ENCODE results near the gene KCNK13.

KCNK13 gene

GRCh38 chr14:90132821-90133570 is 71.2 kb downstream of the KCNK13 start:
- no peak for DNase-seq (ENCODE audit: low read depth)

- no peak for DNase-seq (ENCODE audit: low read depth)
Measured at GRCh38 chr14:90136904-90137303, 75.1 kb downstream of the KCNK13 start.

GRCh38 chr14:90137807-90138206 is 76.0 kb downstream of the KCNK13 start:
- DNase-seq (ENCODE audit: low read depth): no peak

GRCh38 chr14:90139199-90139598 is 77.4 kb downstream of the KCNK13 start:
- no peak for DNase-seq (ENCODE audit: low read depth)

GRCh38 chr14:90140298-90140955 is 78.6 kb downstream of the KCNK13 start:
- no peak for DNase-seq (ENCODE audit: low read depth)

- DNase-seq (ENCODE audit: low read depth): no peak
Measured at GRCh38 chr14:90140956-90141316, 79.1 kb downstream of the KCNK13 start.

- DNase-seq (ENCODE audit: low read depth): no peak
Measured at GRCh38 chr14:90153429-90153828, 91.6 kb downstream of the KCNK13 start.

GRCh38 chr14:90154110-90154509 is 92.3 kb downstream of the KCNK13 start:
- DNase-seq (ENCODE audit: low read depth): no peak

- DNase-seq (ENCODE audit: low read depth): no peak
Measured at GRCh38 chr14:90159146-90159545, 97.4 kb downstream of the KCNK13 start.

GRCh38 chr14:90159688-90160087 is 97.9 kb downstream of the KCNK13 start:
- no peak for DNase-seq (ENCODE audit: low read depth)

GRCh38 chr14:90161129-90161528 is 99.3 kb downstream of the KCNK13 start:
- no peak for DNase-seq (ENCODE audit: low read depth)

GRCh38 chr14:90168425-90169105 is 106.8 kb downstream of the KCNK13 start:
- DNase-seq (ENCODE audit: low read depth): peak; percentile 31

GRCh38 chr14:90175631-90176030 is 113.8 kb downstream of the KCNK13 start:
- DNase-seq (ENCODE audit: low read depth): no peak

GRCh38 chr14:90177539-90178189 is 115.9 kb downstream of the KCNK13 start:
- no peak for DNase-seq (ENCODE audit: low read depth)

GRCh38 chr14:90179357-90179756 is 117.6 kb downstream of the KCNK13 start:
- DNase-seq (ENCODE audit: low read depth): no peak

- no peak for DNase-seq (ENCODE audit: low read depth)
Measured at GRCh38 chr14:90179809-90180779, 118.3 kb downstream of the KCNK13 start.

- DNase-seq (ENCODE audit: low read depth): no peak
Measured at GRCh38 chr14:90184094-90184493, 122.3 kb downstream of the KCNK13 start.

GRCh38 chr14:90184571-90185266 is 122.9 kb downstream of the KCNK13 start:
- DNase-seq (ENCODE audit: low read depth): no peak

GRCh38 chr14:90188588-90188987 is 126.8 kb downstream of the KCNK13 start:
- no peak for DNase-seq (ENCODE audit: low read depth)

GRCh38 chr14:90191154-90191553 is 129.4 kb downstream of the KCNK13 start:
- no peak for DNase-seq (ENCODE audit: low read depth)

- no peak for DNase-seq (ENCODE audit: low read depth)
Measured at GRCh38 chr14:90191585-90191984, 129.8 kb downstream of the KCNK13 start.

Measured in GM04503 (cell line).